ENCODE data around the gene NINL.

Gene NINL

GRCh38 chr20:25481918-25482253, 103.4 kb downstream of the NINL start:
- H2BK120ac ChIP-seq (ENCODE audit: low read depth, low read length): no peak overlapping the region
- no peaks in the 10 kb centered on the region for H3K79me2 ChIP-seq (ENCODE audit: control insufficient read depth, insufficient read depth, low read length)
- no peak overlapping the region for H3K4me2 ChIP-seq (ENCODE audit: low read length)
- H3K4me3 ChIP-seq (ENCODE audit: low read length): no peak overlapping the region
- peaks cover 10% of the 10 kb centered on the region for H3K36me3 ChIP-seq (ENCODE audit: control insufficient read depth, insufficient read depth, low read length)
- H3K56ac ChIP-seq (ENCODE audit: low read length): no peak overlapping the region
- H2BK5ac ChIP-seq (ENCODE audit: low read length): no peak overlapping the region
- H3K4ac ChIP-seq (ENCODE audit: low read depth, low read length): no peak overlapping the region
- no peaks in the 10 kb centered on the region for H3K79me1 ChIP-seq (ENCODE audit: low read length)
- no peak overlapping the region for H2BK15ac ChIP-seq (replicated peaks; ENCODE audit: low read depth)
- no peak overlapping the region for H3K18ac ChIP-seq (ENCODE audit: low read length)
- WGBS (ENCODE audit: extremely low coverage, insufficient coverage, low lambda C conversion rate): no CpG with 5 or more reads among the region's 12 CpGs
- no peak for DNase-seq
- no peak overlapping the region for H2AK5ac ChIP-seq (ENCODE audit: low read length)
- no peak overlapping the region for H3K23ac ChIP-seq (ENCODE audit: low read length)
- no peaks in the 10 kb centered on the region for H3K27me3 ChIP-seq (ENCODE audit: insufficient read depth, low read length, poor library complexity)
- H3K9ac ChIP-seq (ENCODE audit: low read length): no peak overlapping the region
- H4K8ac ChIP-seq (ENCODE audit: low read depth, low read length): no peak overlapping the region
- no peak overlapping the region for H3K27ac ChIP-seq (ENCODE audit: low read depth, low read length)
- H3K4me1 ChIP-seq (ENCODE audit: control insufficient read depth, low read depth, low read length): no peaks in the 10 kb centered on the region
- H4K5ac ChIP-seq (ENCODE audit: low read length): no peak overlapping the region

- H3K56ac ChIP-seq (ENCODE audit: low read length): no peak overlapping the region
- no CpG with 5 or more reads among the region's 11 CpGs for WGBS (ENCODE audit: extremely low coverage, insufficient coverage, low lambda C conversion rate)
- peaks cover 10% of the 10 kb centered on the region for H3K36me3 ChIP-seq (ENCODE audit: control insufficient read depth, insufficient read depth, low read length)
- no peak overlapping the region for H3K4me3 ChIP-seq (ENCODE audit: low read length)
- H3K4ac ChIP-seq (ENCODE audit: low read depth, low read length): no peak overlapping the region
- no peaks in the 10 kb centered on the region for H3K79me2 ChIP-seq (ENCODE audit: control insufficient read depth, insufficient read depth, low read length)
- no peaks in the 10 kb centered on the region for H3K79me1 ChIP-seq (ENCODE audit: low read length)
- H4K5ac ChIP-seq (ENCODE audit: low read length): no peak overlapping the region
- H3K9ac ChIP-seq (ENCODE audit: low read length): no peak overlapping the region
- no peak overlapping the region for H3K18ac ChIP-seq (ENCODE audit: low read length)
- no peak overlapping the region for H2AK5ac ChIP-seq (ENCODE audit: low read length)
- H3K4me2 ChIP-seq (ENCODE audit: low read length): no peak overlapping the region
- H2BK120ac ChIP-seq (ENCODE audit: low read depth, low read length): no peak overlapping the region
- peak; percentile 11 for DNase-seq
- no peak overlapping the region for H3K23ac ChIP-seq (ENCODE audit: low read length)
- no peak overlapping the region for H2BK5ac ChIP-seq (ENCODE audit: low read length)
- no peaks in the 10 kb centered on the region for H3K27me3 ChIP-seq (ENCODE audit: insufficient read depth, low read length, poor library complexity)
- H2BK15ac ChIP-seq (replicated peaks; ENCODE audit: low read depth): no peak overlapping the region
- no peaks in the 10 kb centered on the region for H3K4me1 ChIP-seq (ENCODE audit: control insufficient read depth, low read depth, low read length)
- no peak overlapping the region for H3K27ac ChIP-seq (ENCODE audit: low read depth, low read length)
- no peak overlapping the region for H4K8ac ChIP-seq (ENCODE audit: low read depth, low read length)
Observed at GRCh38 chr20:25481235-25481917, 104.0 kb downstream of the NINL start.

- Histone ChIP-seq H4K5ac (ENCODE audit: low read length) (no peak overlapping the region), H3K9ac (ENCODE audit: low read length) (no peak overlapping the region), H3K4me2 (ENCODE audit: low read length) (no peak overlapping the region), H4K8ac (ENCODE audit: low read depth, low read length) (no peak overlapping the region), H2BK120ac (ENCODE audit: low read depth, low read length) (no peak overlapping the region), H3K27ac (ENCODE audit: low read depth, low read length) (no peak overlapping the region), H3K4me3 (ENCODE audit: low read length) (no peak overlapping the region), H2BK5ac (ENCODE audit: low read length) (no peak overlapping the region), H3K27me3 (ENCODE audit: insufficient read depth, low read length, poor library complexity) (no peaks in the 10 kb centered on the region), H3K79me2 (ENCODE audit: control insufficient read depth, insufficient read depth, low read length) (no peaks in the 10 kb centered on the region), H3K23ac (ENCODE audit: low read length) (no peak overlapping the region), H3K79me1 (ENCODE audit: low read length) (no peaks in the 10 kb centered on the region), H2BK15ac (replicated peaks; ENCODE audit: low read depth) (no peak overlapping the region), H3K4me1 (ENCODE audit: control insufficient read depth, low read depth, low read length) (no peaks in the 10 kb centered on the region), H3K18ac (ENCODE audit: low read length) (no peak overlapping the region), H2AK5ac (ENCODE audit: low read length) (no peak overlapping the region), H3K36me3 (ENCODE audit: control insufficient read depth, insufficient read depth, low read length) (peaks cover 9% of the 10 kb centered on the region), H3K4ac (ENCODE audit: low read depth, low read length) (no peak overlapping the region), H3K56ac (ENCODE audit: low read length) (no peak overlapping the region)
- no CpG with 5 or more reads among the region's 9 CpGs for WGBS (ENCODE audit: extremely low coverage, insufficient coverage, low lambda C conversion rate)
- DNase-seq: no peak
Observed at GRCh38 chr20:25480797-25481196, 104.5 kb downstream of the NINL start.

GRCh38 chr20:25480156-25480555, 105.2 kb downstream of the NINL start:
- H3K79me2 ChIP-seq (ENCODE audit: control insufficient read depth, insufficient read depth, low read length): no peaks in the 10 kb centered on the region
- WGBS (ENCODE audit: extremely low coverage, insufficient coverage, low lambda C conversion rate): no CpG with 5 or more reads among the region's 7 CpGs
- DNase-seq: no peak
- no peak overlapping the region for H3K4me3 ChIP-seq (ENCODE audit: low read length)
- no peak overlapping the region for H3K18ac ChIP-seq (ENCODE audit: low read length)
- no peak overlapping the region for H4K8ac ChIP-seq (ENCODE audit: low read depth, low read length)
- H3K36me3 ChIP-seq (ENCODE audit: control insufficient read depth, insufficient read depth, low read length): peaks cover 9% of the 10 kb centered on the region
- H3K27ac ChIP-seq (ENCODE audit: low read depth, low read length): no peak overlapping the region
- H3K56ac ChIP-seq (ENCODE audit: low read length): no peak overlapping the region
- no peak overlapping the region for H3K9ac ChIP-seq (ENCODE audit: low read length)
- H3K23ac ChIP-seq (ENCODE audit: low read length): no peak overlapping the region
- no peak overlapping the region for H2BK120ac ChIP-seq (ENCODE audit: low read depth, low read length)
- H3K79me1 ChIP-seq (ENCODE audit: low read length): no peaks in the 10 kb centered on the region
- no peak overlapping the region for H2AK5ac ChIP-seq (ENCODE audit: low read length)
- H3K4me1 ChIP-seq (ENCODE audit: control insufficient read depth, low read depth, low read length): no peaks in the 10 kb centered on the region
- no peak overlapping the region for H2BK15ac ChIP-seq (replicated peaks; ENCODE audit: low read depth)
- H2BK5ac ChIP-seq (ENCODE audit: low read length): no peak overlapping the region
- no peak overlapping the region for H3K4ac ChIP-seq (ENCODE audit: low read depth, low read length)
- no peaks in the 10 kb centered on the region for H3K27me3 ChIP-seq (ENCODE audit: insufficient read depth, low read length, poor library complexity)
- no peak overlapping the region for H3K4me2 ChIP-seq (ENCODE audit: low read length)
- no peak overlapping the region for H4K5ac ChIP-seq (ENCODE audit: low read length)

GRCh38 chr20:25479638-25480037, 105.7 kb downstream of the NINL start:
- Histone ChIP-seq H2BK120ac (ENCODE audit: low read depth, low read length) (no peak overlapping the region), H3K4me3 (ENCODE audit: low read length) (no peak overlapping the region), H3K79me2 (ENCODE audit: control insufficient read depth, insufficient read depth, low read length) (no peaks in the 10 kb centered on the region), H2BK15ac (replicated peaks; ENCODE audit: low read depth) (no peak overlapping the region), H3K79me1 (ENCODE audit: low read length) (no peaks in the 10 kb centered on the region), H3K9ac (ENCODE audit: low read length) (no peak overlapping the region), H3K56ac (ENCODE audit: low read length) (no peak overlapping the region), H2BK5ac (ENCODE audit: low read length) (no peak overlapping the region), H3K18ac (ENCODE audit: low read length) (no peak overlapping the region), H3K4me1 (ENCODE audit: control insufficient read depth, low read depth, low read length) (no peaks in the 10 kb centered on the region), H3K4ac (ENCODE audit: low read depth, low read length) (no peak overlapping the region), H3K36me3 (ENCODE audit: control insufficient read depth, insufficient read depth, low read length) (peaks cover 9% of the 10 kb centered on the region), H4K5ac (ENCODE audit: low read length) (no peak overlapping the region), H3K27ac (ENCODE audit: low read depth, low read length) (no peak overlapping the region), H3K4me2 (ENCODE audit: low read length) (no peak overlapping the region), H3K23ac (ENCODE audit: low read length) (no peak overlapping the region), H3K27me3 (ENCODE audit: insufficient read depth, low read length, poor library complexity) (no peaks in the 10 kb centered on the region), H2AK5ac (ENCODE audit: low read length) (no peak overlapping the region), H4K8ac (ENCODE audit: low read depth, low read length) (no peak overlapping the region)
- no CpG with 5 or more reads among the region's 5 CpGs for WGBS (ENCODE audit: extremely low coverage, insufficient coverage, low lambda C conversion rate)
- DNase-seq: no peak

GRCh38 chr20:25478889-25479568, 106.3 kb downstream of the NINL start:
- H3K4me3 ChIP-seq (ENCODE audit: low read length): no peak overlapping the region
- H3K79me2 ChIP-seq (ENCODE audit: control insufficient read depth, insufficient read depth, low read length): no peaks in the 10 kb centered on the region
- no peak overlapping the region for H2BK15ac ChIP-seq (replicated peaks; ENCODE audit: low read depth)
- H3K56ac ChIP-seq (ENCODE audit: low read length): no peak overlapping the region
- no peak overlapping the region for H3K4me2 ChIP-seq (ENCODE audit: low read length)
- H3K18ac ChIP-seq (ENCODE audit: low read length): no peak overlapping the region
- no peak overlapping the region for H2BK5ac ChIP-seq (ENCODE audit: low read length)
- no peak overlapping the region for H2AK5ac ChIP-seq (ENCODE audit: low read length)
- H3K23ac ChIP-seq (ENCODE audit: low read length): no peak overlapping the region
- no peak for DNase-seq
- no peak overlapping the region for H4K5ac ChIP-seq (ENCODE audit: low read length)
- H2BK120ac ChIP-seq (ENCODE audit: low read depth, low read length): no peak overlapping the region
- no peak overlapping the region for H3K9ac ChIP-seq (ENCODE audit: low read length)
- no peak overlapping the region for H4K8ac ChIP-seq (ENCODE audit: low read depth, low read length)
- WGBS (ENCODE audit: extremely low coverage, insufficient coverage, low lambda C conversion rate): no CpG with 5 or more reads among the region's 24 CpGs
- H3K36me3 ChIP-seq (ENCODE audit: control insufficient read depth, insufficient read depth, low read length): peaks cover 9% of the 10 kb centered on the region
- no peak overlapping the region for H3K4ac ChIP-seq (ENCODE audit: low read depth, low read length)
- H3K27ac ChIP-seq (ENCODE audit: low read depth, low read length): no peak overlapping the region
- no peaks in the 10 kb centered on the region for H3K27me3 ChIP-seq (ENCODE audit: insufficient read depth, low read length, poor library complexity)
- H3K79me1 ChIP-seq (ENCODE audit: low read length): no peaks in the 10 kb centered on the region
- H3K4me1 ChIP-seq (ENCODE audit: control insufficient read depth, low read depth, low read length): no peaks in the 10 kb centered on the region

Data from mesendoderm (in vitro differentiated cells).